Hepatic stellate cell (primary cell): Measurements from ENCODE around the gene ARHGEF39.

Source experiments
- DNase-seq: peaks from one replicate; pipeline ENCODE4 v3.0.0; 2011; ENCODE audit warnings: low spot score

ARHGEF39 gene, protein sequence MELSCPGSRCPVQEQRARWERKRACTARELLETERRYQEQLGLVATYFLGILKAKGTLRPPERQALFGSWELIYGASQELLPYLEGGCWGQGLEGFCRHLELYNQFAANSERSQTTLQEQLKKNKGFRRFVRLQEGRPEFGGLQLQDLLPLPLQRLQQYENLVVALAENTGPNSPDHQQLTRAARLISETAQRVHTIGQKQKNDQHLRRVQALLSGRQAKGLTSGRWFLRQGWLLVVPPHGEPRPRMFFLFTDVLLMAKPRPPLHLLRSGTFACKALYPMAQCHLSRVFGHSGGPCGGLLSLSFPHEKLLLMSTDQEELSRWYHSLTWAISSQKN

GRCh38 chr9:35664531-35665470 lies at the start of gene ARHGEF39:
Gene ARHGEF39 (minus strand): TSS chr9:35665195. CDS start chr9:35665169, 26 bp downstream.
- peak; percentile 93 for DNase-seq

GRCh38 chr9:35714123-35714522 lies 49.1 kb upstream of the ARHGEF39 start:
- no peak for DNase-seq

GRCh38 chr9:35713578-35713977 lies 48.6 kb upstream of the ARHGEF39 start:
- DNase-seq: no peak

- no peak for DNase-seq
These were observed 47.9 kb upstream of the ARHGEF39 start for GRCh38 chr9:35712762-35713400.

DNA sequence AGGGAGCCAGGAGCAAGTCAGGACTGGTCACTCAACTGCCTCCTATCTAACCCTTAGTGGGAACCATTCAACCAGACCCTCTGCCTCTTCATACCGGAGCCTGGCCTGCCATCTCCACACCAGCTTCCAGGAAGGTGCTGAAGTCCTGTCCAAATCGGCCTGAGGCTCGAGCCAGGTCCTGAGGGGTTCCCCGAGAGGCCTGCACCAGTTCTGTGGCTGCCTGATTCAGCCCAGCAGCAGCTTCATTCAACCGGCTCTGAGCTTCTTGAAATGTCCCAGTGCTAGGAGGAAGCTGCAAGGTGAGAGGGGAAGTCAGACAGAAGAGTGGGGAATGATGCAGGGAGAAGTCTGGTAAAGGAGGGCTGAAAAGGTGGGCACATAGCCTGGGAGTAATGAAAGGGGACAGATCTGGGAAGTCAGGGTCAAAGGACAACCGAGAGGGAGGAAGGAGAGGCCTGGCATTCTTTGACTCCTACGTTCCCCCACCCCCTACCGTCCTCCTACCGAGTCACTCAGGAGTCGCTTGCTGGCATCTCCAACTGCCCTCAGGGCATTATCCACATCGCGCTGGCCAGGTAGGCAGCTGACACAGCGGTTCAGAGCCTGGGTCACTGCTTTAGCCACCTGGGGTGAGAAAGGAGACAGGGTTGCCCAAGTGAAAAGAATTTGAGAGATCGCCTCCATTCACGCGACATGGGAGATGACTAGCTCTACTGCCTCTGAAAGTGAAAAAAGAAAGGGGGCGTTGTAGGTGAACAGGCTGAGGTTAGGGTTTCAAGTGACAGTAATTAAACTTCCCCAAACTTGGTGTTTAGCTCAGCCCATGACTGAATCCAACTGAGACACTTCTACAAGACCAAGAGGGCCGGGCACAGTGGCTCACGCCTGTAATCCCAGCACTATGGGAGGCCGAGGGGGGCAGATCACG lies 46.8 kb upstream of the ARHGEF39 start:
- no peak for DNase-seq

GRCh38 chr9:35710818-35711500 lies 46.0 kb upstream of the ARHGEF39 start:
- DNase-seq: no peak

GRCh38 chr9:35708146-35708545 lies 43.2 kb upstream of the ARHGEF39 start:
- DNase-seq: no peak

GRCh38 chr9:35706951-35707350 lies 42.0 kb upstream of the ARHGEF39 start:
- no peak for DNase-seq

- no peak for DNase-seq
These were observed 40.9 kb upstream of the ARHGEF39 start for GRCh38 chr9:35705836-35706430.

GRCh38 chr9:35705372-35705771 lies 40.4 kb upstream of the ARHGEF39 start:
- DNase-seq: no peak

GRCh38 chr9:35703906-35704672 lies 39.1 kb upstream of the ARHGEF39 start:
- DNase-seq: no peak

- no peak for DNase-seq
These were observed 37.7 kb upstream of the ARHGEF39 start for GRCh38 chr9:35702696-35703095.

- DNase-seq: no peak
These were observed 35.9 kb upstream of the ARHGEF39 start for GRCh38 chr9:35700942-35701341.

GRCh38 chr9:35700031-35700430 lies 35.0 kb upstream of the ARHGEF39 start:
- DNase-seq: no peak

DNA sequence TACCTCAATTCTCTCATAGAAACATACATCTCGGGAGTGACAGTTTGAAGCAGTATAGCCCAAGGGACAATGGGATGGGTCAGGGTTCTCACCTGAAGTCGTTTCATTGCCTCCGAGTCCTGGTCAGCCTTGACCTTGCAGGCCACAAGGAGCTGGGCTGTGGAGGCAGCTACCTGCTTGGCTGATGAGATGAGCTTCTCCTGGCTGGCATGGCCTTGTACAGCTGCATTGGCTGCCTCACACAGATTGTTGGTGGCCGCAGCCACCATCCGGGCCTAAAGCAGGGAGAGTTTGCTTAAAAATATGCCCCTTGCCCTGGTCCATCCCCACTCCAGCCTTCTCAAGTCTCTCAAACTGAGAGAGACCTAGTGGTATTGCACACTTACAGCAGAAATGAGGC lies 33.2 kb upstream of the ARHGEF39 start:
- no peak for DNase-seq

DNA sequence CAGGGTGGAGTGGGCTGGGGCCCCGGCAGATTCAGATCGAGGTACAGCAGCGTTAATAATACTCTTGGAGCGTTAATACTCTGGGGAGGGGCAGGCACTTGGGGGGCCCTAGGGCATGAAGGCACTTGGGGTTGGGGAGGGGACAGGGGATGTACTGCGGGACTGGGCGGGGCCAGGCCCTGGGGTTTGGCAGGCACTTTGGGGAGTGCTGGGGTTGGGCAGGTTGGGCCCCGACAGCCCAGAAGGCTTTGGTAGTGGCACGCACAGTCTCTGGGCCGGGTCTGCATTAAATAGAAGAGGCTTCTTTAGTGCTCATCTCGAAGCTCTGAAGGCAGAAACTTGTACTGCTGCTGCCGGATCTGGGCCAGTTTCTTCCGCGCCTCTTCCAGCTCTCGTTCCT lies 32.5 kb upstream of the ARHGEF39 start:
- DNase-seq: no peak

GRCh38 chr9:35696520-35697215 lies 31.7 kb upstream of the ARHGEF39 start:
- DNase-seq: peak; percentile 49

GRCh38 chr9:35695943-35696401 lies 31.0 kb upstream of the ARHGEF39 start:
- DNase-seq: no peak

DNA sequence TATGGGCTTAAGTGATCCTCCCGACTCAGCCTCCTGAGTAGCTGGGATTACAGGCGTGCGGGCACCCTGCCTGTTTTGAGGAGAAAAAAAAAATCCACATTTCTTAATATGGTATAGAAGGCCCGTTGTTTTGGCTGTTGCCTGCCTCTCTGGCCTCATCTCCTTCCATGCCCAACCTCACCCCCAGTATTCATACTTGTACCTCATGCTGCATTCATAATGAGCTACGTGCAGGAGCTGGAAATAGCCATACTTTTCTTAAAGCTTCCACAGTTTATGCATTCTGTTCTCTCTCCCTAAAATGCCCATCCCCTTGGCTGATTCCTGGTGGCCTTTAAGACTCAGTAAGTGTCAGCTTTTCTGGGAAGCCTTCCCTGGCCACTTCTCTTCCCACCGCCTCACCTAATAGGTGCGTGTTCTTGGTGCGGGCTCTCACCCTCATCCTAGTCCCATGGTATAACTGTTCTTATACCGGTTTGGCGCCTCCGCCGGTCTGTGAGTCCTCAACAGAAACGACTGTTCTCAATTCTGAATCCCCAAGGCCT lies 26.8 kb upstream of the ARHGEF39 start:
- no peak for DNase-seq
